Liver (tissue), 9 donors: ENCODE measurements around the gene RXFP3. TPM values are rescaled to one million over a fixed set of nuclear protein-coding genes. Genes with fewer than 3 reads are reported as not detected.

Source experiments
- DNase-seq: peaks from one replicate; pipeline ENCODE4 v3.0.0-alpha.2; 2017; ENCODE audit warnings: low spot score
- H3K27ac ChIP-seq, 2 donors: one replicate each; pipeline ENCODE4 v1.7.0; 2013; ENCODE audit warnings: inconsistent platforms in 2 of 2, low read length in 2 of 2, control low read depth in 1 of 2, low read depth in 1 of 2, mild to moderate bottlenecking in 1 of 2
- H3K27me3 ChIP-seq, 4 donors: one replicate each; pipeline versions ENCODE4 v1.6.1 to v1.7.0; 2013; ENCODE audit warnings: low read length in 3 of 4, inconsistent platforms in 1 of 4, mild to moderate bottlenecking in 1 of 4, moderate library complexity in 1 of 4; ENCODE audit not compliant: control insufficient read depth in 4 of 4, insufficient read depth in 4 of 4
- H3K36me3 ChIP-seq, 4 donors: one replicate each; pipeline versions ENCODE4 v1.6.1 to v1.7.0; 2013; ENCODE audit warnings: low read length in 3 of 4, mild to moderate bottlenecking in 3 of 4, low read depth in 1 of 4, moderate library complexity in 1 of 4; ENCODE audit not compliant: control insufficient read depth in 4 of 4, insufficient read depth in 3 of 4
- H3K4me1 ChIP-seq, 4 donors: one replicate each; pipeline versions ENCODE4 v1.6.1 to v1.7.0; 2013; ENCODE audit warnings: low read length in 3 of 4, mild to moderate bottlenecking in 3 of 4, moderate library complexity in 1 of 4; ENCODE audit not compliant: control insufficient read depth in 4 of 4, insufficient read depth in 4 of 4
- H3K4me3 ChIP-seq, 3 donors: one replicate each; pipeline versions ENCODE4 v1.6.1 to v1.7.0; 2013; ENCODE audit warnings: low read length in 3 of 3, control low read depth in 1 of 3, low read depth in 1 of 3, mild to moderate bottlenecking in 1 of 3
- H3K9ac ChIP-seq, 2 donors: one replicate each; pipeline ENCODE4 v1.7.0; 2013; ENCODE audit warnings: low read length in 2 of 2, mild to moderate bottlenecking in 2 of 2, moderate library complexity in 2 of 2, control low read depth in 1 of 2, low read depth in 1 of 2
- H3K9me3 ChIP-seq, 4 donors: one replicate each; pipeline versions ENCODE4 v1.6.1 to v1.7.0; 2013; ENCODE audit warnings: low read length in 3 of 4; ENCODE audit not compliant: control insufficient read depth in 4 of 4
- EGR1 ChIP-seq, 2 donors: IDR thresholded peaks; 2 replicates each; pipeline ENCODE4 v1.6.1; 2016 to 2018; ENCODE audit warnings: antibody characterized with exemption in 2 of 2, low read depth in 2 of 2
- FOXA1 ChIP-seq: IDR thresholded peaks from 2 replicates; pipeline ENCODE4 v1.6.1; 2016; ENCODE audit warnings: antibody characterized with exemption
- FOXA2 ChIP-seq: IDR thresholded peaks from 2 replicates; pipeline ENCODE4 v1.6.1; 2016; ENCODE audit warnings: antibody characterized with exemption
- GABPA ChIP-seq, 2 donors: IDR thresholded peaks in 1 of 2; conservative IDR thresholded peaks in 1 of 2; 2 replicates each; pipeline ENCODE4 v1.6.1; 2016; ENCODE audit warnings: antibody characterized with exemption in 2 of 2, mild to moderate bottlenecking in 1 of 2, moderate library complexity in 1 of 2
- HNF4A ChIP-seq, 2 donors: conservative IDR thresholded peaks; 2 replicates each; pipeline ENCODE4 v1.6.1; 2016; ENCODE audit warnings: antibody characterized with exemption in 2 of 2, mild to moderate bottlenecking in 2 of 2
- HNF4G ChIP-seq: IDR thresholded peaks from 2 replicates; pipeline ENCODE4 v1.6.1; 2016; ENCODE audit warnings: antibody characterized with exemption
- JUND ChIP-seq, 2 donors: IDR thresholded peaks; 2 replicates each; pipeline ENCODE4 v1.6.1; 2016; ENCODE audit warnings: antibody characterized with exemption in 2 of 2
- RAD21 ChIP-seq, 2 donors: IDR thresholded peaks; 2 replicates each; pipeline ENCODE4 v1.6.1; 2016; ENCODE audit warnings: antibody characterized with exemption in 2 of 2, mild to moderate bottlenecking in 2 of 2
- RXRA ChIP-seq, 2 donors: IDR thresholded peaks; 2 replicates each; pipeline ENCODE4 v1.6.1; 2017 to 2018; ENCODE audit warnings: antibody characterized with exemption in 2 of 2, mild to moderate bottlenecking in 1 of 2
- SP1 ChIP-seq: IDR thresholded peaks from 2 replicates; pipeline ENCODE4 v1.6.1; 2018; ENCODE audit warnings: antibody characterized with exemption, mild to moderate bottlenecking
- TAF1 ChIP-seq: conservative IDR thresholded peaks from 2 replicates; pipeline ENCODE4 v1.6.1; 2016; ENCODE audit warnings: antibody characterized with exemption, mild to moderate bottlenecking
- YY1 ChIP-seq: IDR thresholded peaks from 2 replicates; pipeline ENCODE4 v1.6.1; 2016; ENCODE audit warnings: antibody characterized with exemption, mild to moderate bottlenecking
- WGBS: extraction: QIAGEN DNeasy Blood & Tissue Kit; methylation state at CpG from one replicate; pipeline ENCODE4 v1.1.7; 2013; 5-methylcytosine and 5-hydroxymethylcytosine counted together
- polyA plus RNA-seq, 2 donors: library from polyadenylated mRNA; stranded (reverse) in 1 of 2; unstranded in 1 of 2; fragments of 200-250 nt in 1 of 2; fragments of >200 nt in 1 of 2; fragmentation: Nextera tagmentation in 1 of 2; extraction: Ambion mirVana in 1 of 2; gene quantifications; one replicate each; pipeline versions ENCODE4 v1.2.1 to v1.2.3, GENCODE V29; 2013 to 2015
- total RNA-seq, 2 donors: library from RNA; depleted of rRNA; stranded (reverse); fragments of >200 nt; gene quantifications; one replicate each; pipeline ENCODE4 v1.2.3, GENCODE V29; 2014
- TF ChIP-seq, protein P1 (sequence below): IDR thresholded peaks from 2 replicates; pipeline ENCODE4 v1.6.1; 2016; ENCODE audit warnings: antibody characterized with exemption
- TF ChIP-seq, protein P2 (sequence below): fragments of 150-350 bp; IDR thresholded peaks from 2 replicates; pipeline ENCODE4 v1.5.1; 2017; ENCODE audit warnings: improper control_type of control experiment, low read depth, low read length; ENCODE audit not compliant: missing input control
- TF ChIP-seq, protein P3 (sequence below): IDR thresholded peaks from 2 replicates; pipeline ENCODE4 v1.6.1; 2016; ENCODE audit warnings: antibody characterized with exemption
- TF ChIP-seq, protein P4 (sequence below): IDR thresholded peaks from 2 replicates; pipeline ENCODE4 v1.6.1; 2016; ENCODE audit warnings: antibody characterized with exemption
- donor health status: healthy.
- donor health status: healthy.
- donor health status: healthy.
- donor health status: healthy.
- donor health status: healthy.

Gene RXFP3
- total and polyA plus RNA-seq, 4 donors: not detected

DNA sequence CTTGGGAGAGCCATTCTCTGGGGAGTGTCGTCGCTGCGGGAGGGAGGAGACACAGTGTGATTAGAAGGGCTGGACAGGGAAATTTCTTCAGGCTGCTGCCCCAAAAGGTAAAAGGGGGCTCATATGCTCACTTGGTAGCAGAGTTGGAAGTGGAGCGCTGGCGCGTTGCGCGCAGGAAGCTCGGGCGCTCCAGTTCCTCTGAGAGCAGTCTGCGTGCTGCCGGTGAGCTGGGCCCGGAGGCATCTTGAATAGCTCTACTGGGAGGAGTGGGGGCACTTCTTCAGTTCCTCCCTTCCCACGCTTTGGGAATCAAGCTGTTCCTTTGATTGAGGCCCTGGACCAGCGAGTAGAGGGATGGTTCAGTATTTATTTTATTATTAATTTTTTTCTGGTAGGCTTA is 2.7 kb downstream of the RXFP3 start:
- H3K27me3 ChIP-seq: peaks cover 3 to 13% (median 10%) of the 10 kb centered on the region in 4 donors

DNA sequence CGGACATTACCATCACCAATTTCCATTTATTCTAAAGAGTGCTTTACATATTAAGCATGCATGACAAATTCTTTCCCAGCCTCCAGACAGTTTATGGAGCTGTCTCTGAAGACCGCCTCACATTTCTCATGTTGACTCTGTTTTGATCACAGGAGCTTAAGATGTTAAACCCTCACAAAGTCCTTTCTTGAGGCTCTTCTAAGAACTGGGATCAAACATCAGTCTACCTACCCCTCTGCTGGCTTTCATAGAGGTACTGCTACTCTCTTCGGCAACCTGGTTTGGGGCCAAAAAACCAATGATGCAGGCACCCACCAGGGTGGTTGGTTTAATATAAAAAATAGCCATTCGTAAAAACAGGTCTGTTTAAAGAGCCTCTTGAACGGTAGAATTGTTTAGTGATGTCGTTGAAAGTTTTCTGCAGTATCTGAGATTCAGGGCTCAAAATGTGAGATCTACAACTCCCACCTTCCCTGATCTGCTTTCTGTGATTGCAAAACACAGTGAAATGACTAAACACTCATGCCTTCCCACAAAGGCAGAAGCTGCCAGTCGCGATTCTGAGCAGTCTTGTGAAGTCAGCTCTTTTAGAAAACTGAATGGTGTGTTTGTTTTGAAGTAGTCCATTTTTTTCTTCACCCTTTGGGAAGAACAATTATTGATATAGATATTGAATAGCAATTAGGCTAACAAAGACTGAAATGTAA is 3.5 kb downstream of the RXFP3 start:
- Histone ChIP-seq H3K4me3 (no peak overlapping the region), H3K9me3 (no peaks in the 10 kb centered on the region), H3K27ac (no peak overlapping the region), H3K4me1 (peaks cover 5 to 17% (median 11%) of the 10 kb centered on the region in 4 donors), H3K27me3 (peaks cover 3 to 13% (median 10%) of the 10 kb centered on the region in 4 donors), H3K9ac (no peak overlapping the region), H3K36me3 (no peaks in the 10 kb centered on the region)
- DNase-seq: no peak
- WGBS: 72% methylated on average over 8 of the region's 8 CpGs
- TF ChIP-seq TAF1: no peak
- TF ChIP-seq, protein P1, sequence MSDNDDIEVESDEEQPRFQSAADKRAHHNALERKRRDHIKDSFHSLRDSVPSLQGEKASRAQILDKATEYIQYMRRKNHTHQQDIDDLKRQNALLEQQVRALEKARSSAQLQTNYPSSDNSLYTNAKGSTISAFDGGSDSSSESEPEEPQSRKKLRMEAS: no peak
- no peak for TF ChIP-seq HNF4G

More for the DNA sequence above, 2.7 kb downstream of the RXFP3 start:
- no peak overlapping the region for H3K27ac ChIP-seq
- no peak for DNase-seq
- no peaks in the 10 kb centered on the region for H3K9me3 ChIP-seq
- 17% methylated on average over 15 of the region's 15 CpGs for WGBS
- TF ChIP-seq YY1: no peak
- no peak for TF ChIP-seq RAD21 (IDR thresholded peaks at IDR 0.05)
- TF ChIP-seq, protein P2, sequence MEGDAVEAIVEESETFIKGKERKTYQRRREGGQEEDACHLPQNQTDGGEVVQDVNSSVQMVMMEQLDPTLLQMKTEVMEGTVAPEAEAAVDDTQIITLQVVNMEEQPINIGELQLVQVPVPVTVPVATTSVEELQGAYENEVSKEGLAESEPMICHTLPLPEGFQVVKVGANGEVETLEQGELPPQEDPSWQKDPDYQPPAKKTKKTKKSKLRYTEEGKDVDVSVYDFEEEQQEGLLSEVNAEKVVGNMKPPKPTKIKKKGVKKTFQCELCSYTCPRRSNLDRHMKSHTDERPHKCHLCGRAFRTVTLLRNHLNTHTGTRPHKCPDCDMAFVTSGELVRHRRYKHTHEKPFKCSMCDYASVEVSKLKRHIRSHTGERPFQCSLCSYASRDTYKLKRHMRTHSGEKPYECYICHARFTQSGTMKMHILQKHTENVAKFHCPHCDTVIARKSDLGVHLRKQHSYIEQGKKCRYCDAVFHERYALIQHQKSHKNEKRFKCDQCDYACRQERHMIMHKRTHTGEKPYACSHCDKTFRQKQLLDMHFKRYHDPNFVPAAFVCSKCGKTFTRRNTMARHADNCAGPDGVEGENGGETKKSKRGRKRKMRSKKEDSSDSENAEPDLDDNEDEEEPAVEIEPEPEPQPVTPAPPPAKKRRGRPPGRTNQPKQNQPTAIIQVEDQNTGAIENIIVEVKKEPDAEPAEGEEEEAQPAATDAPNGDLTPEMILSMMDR: no peak
- TF ChIP-seq RXRA (IDR thresholded peaks at IDR 0.05): no peak
- TF ChIP-seq SP1: no peak
- H3K9ac ChIP-seq: no peak overlapping the region
- H3K4me1 ChIP-seq: peaks cover 5 to 17% (median 11%) of the 10 kb centered on the region in 4 donors
- H3K36me3 ChIP-seq: no peaks in the 10 kb centered on the region
- no peak overlapping the region for H3K4me3 ChIP-seq

DNA sequence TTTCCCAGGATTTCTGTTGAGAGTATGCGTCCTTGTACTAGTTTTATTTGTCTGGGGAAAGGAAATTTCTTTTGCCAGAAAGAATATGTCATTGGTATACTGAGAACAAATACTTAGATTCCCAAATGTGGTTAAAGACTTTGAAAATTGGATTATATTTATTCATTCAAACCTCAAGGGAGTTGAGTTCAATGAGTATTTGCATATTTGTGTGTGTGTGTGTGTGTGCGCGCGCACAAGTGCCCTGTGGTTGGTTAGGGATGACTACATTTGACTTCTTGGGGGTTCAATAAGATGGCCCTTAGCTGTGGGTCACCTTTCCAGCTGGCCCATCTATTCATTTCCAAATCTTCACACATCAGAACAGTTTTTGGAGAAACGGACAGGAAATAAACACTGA is 4.9 kb downstream of the RXFP3 start:
- H3K9me3 ChIP-seq: no peaks in the 10 kb centered on the region
- no peak overlapping the region for H3K27ac ChIP-seq
- H3K9ac ChIP-seq: no peak overlapping the region
- DNase-seq: no peak
- no peak for TF ChIP-seq JUND (IDR thresholded peaks at IDR 0.05)
- no peak for TF ChIP-seq YY1
- TF ChIP-seq FOXA1: no peak
- no peaks in the 10 kb centered on the region for H3K36me3 ChIP-seq
- 86% methylated on average over 5 of the region's 5 CpGs for WGBS
- H3K27me3 ChIP-seq: peaks cover 3 to 13% (median 10%) of the 10 kb centered on the region in 4 donors
- peaks cover 5 to 10% (median 6%) of the 10 kb centered on the region in 4 donors for H3K4me1 ChIP-seq
- H3K4me3 ChIP-seq: no peak overlapping the region

DNA sequence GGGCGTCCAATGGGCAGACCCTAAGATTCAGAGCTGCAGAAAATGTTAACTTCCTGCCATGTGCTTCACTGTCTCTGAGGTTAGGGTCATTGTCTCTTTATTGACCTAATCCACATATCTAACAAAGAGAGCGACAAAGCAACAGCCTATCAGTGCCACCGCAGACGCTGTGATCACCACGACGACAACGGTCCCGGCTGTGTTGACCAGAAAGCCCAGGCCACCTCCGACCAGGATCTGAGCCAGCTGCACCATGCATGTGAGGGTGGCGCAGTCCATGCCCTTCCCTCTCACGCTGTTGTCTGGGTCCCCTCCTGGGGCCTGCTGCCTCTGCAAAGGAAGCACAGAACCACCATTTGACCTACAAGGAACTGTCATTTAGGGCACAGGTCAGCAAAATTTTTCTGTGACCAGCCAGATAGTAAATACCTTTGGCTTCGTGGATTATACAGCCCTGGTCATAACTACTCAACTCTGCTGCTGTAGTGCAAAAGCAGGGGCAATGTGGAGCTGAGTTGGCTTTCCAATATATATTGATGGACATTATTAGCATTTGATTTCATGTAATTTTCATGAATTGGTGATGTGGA is 8.5 kb downstream of the RXFP3 start:
- H3K4me1 ChIP-seq: no peaks in the 10 kb centered on the region
- no peak overlapping the region for H3K4me3 ChIP-seq
- no peak for TF ChIP-seq GABPA (IDR thresholded peaks at IDR 0.05 in 1 of 2, conservative IDR thresholded peaks at IDR 0.05 in 1 of 2)
- TF ChIP-seq, protein P2: no peak
- no peak for TF ChIP-seq EGR1 (IDR thresholded peaks at IDR 0.05; ENCODE audit: low read depth in 2 of 2)
- TF ChIP-seq, protein P3, sequence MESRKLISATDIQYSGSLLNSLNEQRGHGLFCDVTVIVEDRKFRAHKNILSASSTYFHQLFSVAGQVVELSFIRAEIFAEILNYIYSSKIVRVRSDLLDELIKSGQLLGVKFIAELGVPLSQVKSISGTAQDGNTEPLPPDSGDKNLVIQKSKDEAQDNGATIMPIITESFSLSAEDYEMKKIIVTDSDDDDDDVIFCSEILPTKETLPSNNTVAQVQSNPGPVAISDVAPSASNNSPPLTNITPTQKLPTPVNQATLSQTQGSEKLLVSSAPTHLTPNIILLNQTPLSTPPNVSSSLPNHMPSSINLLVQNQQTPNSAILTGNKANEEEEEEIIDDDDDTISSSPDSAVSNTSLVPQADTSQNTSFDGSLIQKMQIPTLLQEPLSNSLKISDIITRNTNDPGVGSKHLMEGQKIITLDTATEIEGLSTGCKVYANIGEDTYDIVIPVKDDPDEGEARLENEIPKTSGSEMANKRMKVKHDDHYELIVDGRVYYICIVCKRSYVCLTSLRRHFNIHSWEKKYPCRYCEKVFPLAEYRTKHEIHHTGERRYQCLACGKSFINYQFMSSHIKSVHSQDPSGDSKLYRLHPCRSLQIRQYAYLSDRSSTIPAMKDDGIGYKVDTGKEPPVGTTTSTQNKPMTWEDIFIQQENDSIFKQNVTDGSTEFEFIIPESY: no peak
- TF ChIP-seq YY1: no peak
- TF ChIP-seq FOXA2: no peak
- no peak for TF ChIP-seq HNF4G
- TF ChIP-seq RXRA (IDR thresholded peaks at IDR 0.05): no peak
- TF ChIP-seq RAD21 (IDR thresholded peaks at IDR 0.05): no peak
- TF ChIP-seq, protein P4, sequence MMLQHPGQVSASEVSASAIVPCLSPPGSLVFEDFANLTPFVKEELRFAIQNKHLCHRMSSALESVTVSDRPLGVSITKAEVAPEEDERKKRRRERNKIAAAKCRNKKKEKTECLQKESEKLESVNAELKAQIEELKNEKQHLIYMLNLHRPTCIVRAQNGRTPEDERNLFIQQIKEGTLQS: no peak
- TF ChIP-seq SP1: no peak
- TF ChIP-seq HNF4A (conservative IDR thresholded peaks at IDR 0.05): no peak
- TF ChIP-seq JUND (IDR thresholded peaks at IDR 0.05): no peak

More for the DNA sequence above, 8.5 kb downstream of the RXFP3 start:
- no peak for DNase-seq
- Histone ChIP-seq H3K36me3 (no peaks in the 10 kb centered on the region), H3K9me3 (no peaks in the 10 kb centered on the region), H3K27me3 (peaks cover 0 to 6% (median 0%) of the 10 kb centered on the region in 4 donors), H3K27ac (no peak overlapping the region), H3K9ac (no peak overlapping the region)
- WGBS: 80% methylated on average over 12 of the region's 12 CpGs
